ENCODE data around the gene INPP5D. TPM values are rescaled to one million over a fixed set of nuclear protein-coding genes. Genes with fewer than 3 reads are reported as not detected.

INPP5D gene
- total RNA-seq, 1 donor from 2014 or later, result 2.2 TPM

- Mint-ChIP-seq H3K27me3 (ENCODE audit: unreplicated experiment) (no peaks in the 10 kb centered on the region), H3K27ac (ENCODE audit: unreplicated experiment) (no peak overlapping the region), H3K4me1 (ENCODE audit: low read depth, unreplicated experiment) (no peaks in the 10 kb centered on the region), H3K36me3 (ENCODE audit: unreplicated experiment) (peaks cover 4% of the 10 kb centered on the region), H3K9me3 (ENCODE audit: unreplicated experiment) (peaks cover 2% of the 10 kb centered on the region), H3K4me3 (ENCODE audit: unreplicated experiment) (no peak overlapping the region)
- DNase-seq, result no peak
- TF ChIP-seq CTCF (IDR thresholded peaks at IDR 0.05; ENCODE audit: partially characterized antibody, unreplicated experiment), result no peak
Measured at GRCh38 chr2:233075966-233076339, 15.8 kb downstream of the INPP5D start.

- Mint-ChIP-seq H3K4me3 (ENCODE audit: unreplicated experiment) (no peak overlapping the region), H3K4me1 (ENCODE audit: low read depth, unreplicated experiment) (no peaks in the 10 kb centered on the region)
Measured at GRCh38 chr2:233076749-233077148, 16.6 kb downstream of the INPP5D start.

GRCh38 chr2:233079473-233079877, 19.3 kb downstream of the INPP5D start:
- H3K4me3 Mint-ChIP-seq (ENCODE audit: unreplicated experiment), result no peak overlapping the region
- peaks cover 4% of the 10 kb centered on the region for H3K36me3 Mint-ChIP-seq (ENCODE audit: unreplicated experiment)
- H3K4me1 Mint-ChIP-seq (ENCODE audit: low read depth, unreplicated experiment), result peaks cover 5% of the 10 kb centered on the region
- no peak overlapping the region for H3K27ac Mint-ChIP-seq (ENCODE audit: unreplicated experiment)
- peaks cover 3% of the 10 kb centered on the region for H3K27me3 Mint-ChIP-seq (ENCODE audit: unreplicated experiment)
- no peak for TF ChIP-seq CTCF (IDR thresholded peaks at IDR 0.05; ENCODE audit: partially characterized antibody, unreplicated experiment)
- H3K9me3 Mint-ChIP-seq (ENCODE audit: unreplicated experiment), result no peaks in the 10 kb centered on the region
- DNase-seq, result no peak

More at GRCh38 chr2:233076749-233077148, 16.6 kb downstream of the INPP5D start:
- Mint-ChIP-seq H3K9me3 (ENCODE audit: unreplicated experiment) (peaks cover 2% of the 10 kb centered on the region), H3K27ac (ENCODE audit: unreplicated experiment) (no peak overlapping the region), H3K36me3 (ENCODE audit: unreplicated experiment) (peaks cover 4% of the 10 kb centered on the region), H3K27me3 (ENCODE audit: unreplicated experiment) (no peaks in the 10 kb centered on the region)
- no peak for TF ChIP-seq CTCF (IDR thresholded peaks at IDR 0.05; ENCODE audit: partially characterized antibody, unreplicated experiment)
- DNase-seq, result no peak

GRCh38 chr2:233079953-233080835, 20.1 kb downstream of the INPP5D start:
- peaks cover 5% of the 10 kb centered on the region for H3K4me1 Mint-ChIP-seq (ENCODE audit: low read depth, unreplicated experiment)
- H3K36me3 Mint-ChIP-seq (ENCODE audit: unreplicated experiment), result peaks cover 4% of the 10 kb centered on the region
- no peak overlapping the region for H3K4me3 Mint-ChIP-seq (ENCODE audit: unreplicated experiment)
- no peak overlapping the region for H3K27ac Mint-ChIP-seq (ENCODE audit: unreplicated experiment)
- DNase-seq, result no peak
- no peak for TF ChIP-seq CTCF (IDR thresholded peaks at IDR 0.05; ENCODE audit: partially characterized antibody, unreplicated experiment)
- peaks cover 3% of the 10 kb centered on the region for H3K27me3 Mint-ChIP-seq (ENCODE audit: unreplicated experiment)
- H3K9me3 Mint-ChIP-seq (ENCODE audit: unreplicated experiment), result no peaks in the 10 kb centered on the region

- H3K36me3 Mint-ChIP-seq (ENCODE audit: unreplicated experiment), result peaks cover 4% of the 10 kb centered on the region
- H3K27me3 Mint-ChIP-seq (ENCODE audit: unreplicated experiment), result peaks cover 3% of the 10 kb centered on the region
- no peaks in the 10 kb centered on the region for H3K9me3 Mint-ChIP-seq (ENCODE audit: unreplicated experiment)
- DNase-seq, result no peak
- no peak for TF ChIP-seq CTCF (IDR thresholded peaks at IDR 0.05; ENCODE audit: partially characterized antibody, unreplicated experiment)
- peaks cover 5% of the 10 kb centered on the region for H3K4me1 Mint-ChIP-seq (ENCODE audit: low read depth, unreplicated experiment)
- H3K27ac Mint-ChIP-seq (ENCODE audit: unreplicated experiment), result no peak overlapping the region
- no peak overlapping the region for H3K4me3 Mint-ChIP-seq (ENCODE audit: unreplicated experiment)
Measured at GRCh38 chr2:233080836-233081229, 20.7 kb downstream of the INPP5D start.
